Fibroblast of lung (primary cell): ENCODE results near the gene RETSAT. TPM values are rescaled to one million over a fixed set of nuclear protein-coding genes. Genes with fewer than 3 reads are reported as not detected.
A peak's percentile ranks its signal among the peaks of the same experiment; 100 is the strongest.
"Not testable (repeated sequence)": the region's sequence is repeated elsewhere in the genome, so short reads cannot be mapped to it uniquely, and the experiment has no call there.

ENCODE experiments used
- DNase-seq, 2 donors: peaks; one replicate each; pipeline versions ENCODE4 v3.0.0 to v3.0.0-alpha.2; 2010; ENCODE audit warnings: low read depth in 2 of 2
- H2AFZ ChIP-seq: 2 replicates; pipeline ENCODE4 v1.5.1; 2012; ENCODE audit warnings: low read length, control low read depth, inconsistent platforms
- H3K27ac ChIP-seq: 2 replicates; pipeline ENCODE4 v1.5.1; 2011; ENCODE audit warnings: low read length, control low read depth; ENCODE audit not compliant: insufficient read depth
- H3K27me3 ChIP-seq: 2 replicates; pipeline ENCODE4 v1.5.1; 2011; ENCODE audit warnings: mild to moderate bottlenecking, low read length; ENCODE audit not compliant: control insufficient read depth, insufficient read depth
- H3K36me3 ChIP-seq: 2 replicates; pipeline ENCODE4 v1.5.1; 2011; ENCODE audit warnings: low read length; ENCODE audit not compliant: control insufficient read depth, insufficient read depth
- H3K4me1 ChIP-seq: 2 replicates; pipeline ENCODE4 v1.5.1; 2011; ENCODE audit warnings: low read length; ENCODE audit not compliant: control insufficient read depth, insufficient read depth; ENCODE audit errors: extremely low read depth
- H3K4me2 ChIP-seq: 2 replicates; pipeline ENCODE4 v1.5.1; 2011; ENCODE audit warnings: low read length, control low read depth; ENCODE audit not compliant: insufficient read depth; ENCODE audit errors: extremely low read depth
- H3K4me3 ChIP-seq, 4 experiments: fragments of 200-600 bp in 1 of 4; sonication (generic) in 1 of 4; replicated peaks in 1 of 4; 2 replicates each; pipeline ENCODE4 v1.5.1; 2011 to 2016; ENCODE audit warnings: low read length in 4 of 4, low read depth in 3 of 4, mild to moderate bottlenecking in 3 of 4, control low read depth in 2 of 4, inconsistent platforms in 1 of 4, mixed read lengths in 1 of 4; ENCODE audit not compliant: insufficient read depth in 1 of 4; ENCODE audit errors: control extremely low read depth in 1 of 4
- H3K79me2 ChIP-seq: 2 replicates; pipeline ENCODE4 v1.5.1; 2012; ENCODE audit warnings: mild to moderate bottlenecking, low read length, inconsistent platforms; ENCODE audit not compliant: control insufficient read depth, insufficient read depth
- H3K9ac ChIP-seq: 2 replicates; pipeline ENCODE4 v1.5.1; 2011; ENCODE audit warnings: mild to moderate bottlenecking, low read length, control low read depth; ENCODE audit not compliant: insufficient read depth
- H3K9me3 ChIP-seq: 2 replicates; pipeline ENCODE4 v1.5.1; 2012; ENCODE audit warnings: low read depth, low read length; ENCODE audit not compliant: control insufficient read depth, insufficient read depth
- H4K20me1 ChIP-seq: 2 replicates; pipeline ENCODE4 v1.5.1; 2011; ENCODE audit warnings: low read length; ENCODE audit not compliant: control insufficient read depth, insufficient read depth; ENCODE audit errors: extremely low read depth
- EZH2 ChIP-seq: IDR thresholded peaks from 2 replicates; pipeline ENCODE4 v1.5.1; 2012; ENCODE audit warnings: low read length, control low read depth, mild to moderate bottlenecking; ENCODE audit errors: missing control alignments
- polyA plus RNA-seq, 2 donors: library from polyadenylated mRNA; depleted of rRNA in 1 of 2; stranded (reverse) in 1 of 2; unstranded in 1 of 2; fragments of >200 nt; gene quantifications; 2 replicates each; pipeline ENCODE4 v1.2.1, GENCODE V29; 2011 to 2012; ENCODE audit warnings: missing spikeins in 1 of 2
- total RNA-seq: library from RNA; depleted of rRNA; stranded (reverse); fragments of >200 nt; gene quantifications from 2 replicates; pipeline ENCODE4 v1.2.1, GENCODE V29; 2014
- TF ChIP-seq, protein P1 (sequence below), 2 donors: IDR thresholded peaks in 1 of 2; conservative IDR thresholded peaks in 1 of 2; 1 replicate in 1 of 2; 2 replicates in 1 of 2; pipeline ENCODE4 v1.5.1; 2011 to 2012; ENCODE audit warnings: low read length in 2 of 2, control low read depth in 1 of 2, inconsistent platforms in 1 of 2, low read depth in 1 of 2, mild to moderate bottlenecking in 1 of 2

RETSAT gene
- total and polyA plus RNA-seq, 2 donors (not counting 1 experiment from before 2014, with no cell fraction given) = 38.6 to 87.0 TPM

DNA sequence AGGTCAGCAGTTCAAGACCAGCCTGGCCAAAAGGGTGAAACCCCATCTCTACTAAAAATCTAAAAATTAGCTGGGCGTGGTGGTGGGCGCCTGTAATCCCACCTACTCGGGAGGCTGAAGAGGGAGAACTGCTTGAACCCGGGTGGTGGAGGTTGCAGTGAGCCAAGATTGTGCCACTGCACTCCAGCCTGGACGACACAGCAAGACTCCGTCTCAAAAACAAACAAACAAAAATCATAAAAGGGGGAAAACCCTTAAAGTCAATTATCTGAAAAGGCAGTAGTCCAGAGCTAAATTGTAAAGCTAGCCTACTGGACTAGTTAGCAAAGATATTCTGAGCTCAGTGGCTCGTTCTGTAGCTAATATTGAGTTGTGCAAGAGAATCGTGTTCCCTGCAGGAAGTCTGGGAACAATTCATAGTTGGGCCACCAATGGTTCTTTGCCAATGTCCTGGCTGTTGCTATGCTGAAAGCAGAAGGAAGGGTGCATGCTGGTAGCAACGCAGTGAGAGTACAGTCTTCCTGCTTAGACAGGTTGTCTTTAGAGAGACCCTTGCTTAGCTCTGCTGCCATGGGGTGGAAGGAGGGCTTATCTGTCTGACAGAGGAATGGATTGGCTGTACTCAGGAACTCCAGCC lies 30.9 kb downstream of the RETSAT start:
- Histone ChIP-seq H3K27ac (no peak overlapping the region), H3K36me3 (peaks cover 18% of the 10 kb centered on the region), H3K79me2 (peaks cover 52% of the 10 kb centered on the region), H3K4me1 (peaks cover 2% of the 10 kb centered on the region), H3K9me3 (no peaks in the 10 kb centered on the region), H3K9ac (no peak overlapping the region), H2AFZ (no peak overlapping the region), H3K4me2 (no peak overlapping the region), H3K4me3 (no peak overlapping the region), H3K27me3 (no peaks in the 10 kb centered on the region), H4K20me1 (no peaks in the 10 kb centered on the region)
- TF ChIP-seq, protein P1, sequence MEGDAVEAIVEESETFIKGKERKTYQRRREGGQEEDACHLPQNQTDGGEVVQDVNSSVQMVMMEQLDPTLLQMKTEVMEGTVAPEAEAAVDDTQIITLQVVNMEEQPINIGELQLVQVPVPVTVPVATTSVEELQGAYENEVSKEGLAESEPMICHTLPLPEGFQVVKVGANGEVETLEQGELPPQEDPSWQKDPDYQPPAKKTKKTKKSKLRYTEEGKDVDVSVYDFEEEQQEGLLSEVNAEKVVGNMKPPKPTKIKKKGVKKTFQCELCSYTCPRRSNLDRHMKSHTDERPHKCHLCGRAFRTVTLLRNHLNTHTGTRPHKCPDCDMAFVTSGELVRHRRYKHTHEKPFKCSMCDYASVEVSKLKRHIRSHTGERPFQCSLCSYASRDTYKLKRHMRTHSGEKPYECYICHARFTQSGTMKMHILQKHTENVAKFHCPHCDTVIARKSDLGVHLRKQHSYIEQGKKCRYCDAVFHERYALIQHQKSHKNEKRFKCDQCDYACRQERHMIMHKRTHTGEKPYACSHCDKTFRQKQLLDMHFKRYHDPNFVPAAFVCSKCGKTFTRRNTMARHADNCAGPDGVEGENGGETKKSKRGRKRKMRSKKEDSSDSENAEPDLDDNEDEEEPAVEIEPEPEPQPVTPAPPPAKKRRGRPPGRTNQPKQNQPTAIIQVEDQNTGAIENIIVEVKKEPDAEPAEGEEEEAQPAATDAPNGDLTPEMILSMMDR (conservative IDR thresholded peaks at IDR 0.05 in 1 of 2, IDR thresholded peaks at IDR 0.05 in 1 of 2; ENCODE audit: low read depth in 1 of 2, low read length in 2 of 2) = no peak
- no peak for TF ChIP-seq EZH2
- no peak for DNase-seq

DNA sequence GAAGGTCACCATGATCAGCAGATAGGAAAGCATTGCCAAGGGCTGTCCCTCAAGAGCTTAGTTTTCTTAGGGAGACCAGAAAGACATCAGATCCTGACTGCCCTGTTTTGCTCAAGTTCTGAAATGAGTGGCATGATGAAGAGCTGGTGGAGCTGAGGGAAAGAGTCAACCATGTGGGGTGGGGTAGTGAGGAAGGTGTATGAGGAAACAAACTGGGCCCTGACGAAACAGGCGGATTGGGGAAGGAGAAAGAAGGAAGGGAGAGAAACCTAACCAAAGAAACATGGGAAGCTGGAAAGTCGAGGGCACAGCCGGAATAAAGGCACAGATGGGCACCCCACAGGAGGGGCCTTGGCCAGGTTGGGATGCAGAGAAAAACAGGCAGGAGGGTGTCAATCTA lies 34.5 kb downstream of the RETSAT start:
- Histone ChIP-seq H3K9ac (no peak overlapping the region), H3K27ac (no peak overlapping the region), H2AFZ (no peak overlapping the region), H3K4me1 (no peaks in the 10 kb centered on the region), H3K36me3 (peaks cover 18% of the 10 kb centered on the region), H3K79me2 (peaks cover 25% of the 10 kb centered on the region), H3K9me3 (no peaks in the 10 kb centered on the region), H3K27me3 (no peaks in the 10 kb centered on the region), H4K20me1 (no peaks in the 10 kb centered on the region), H3K4me3 (no peak overlapping the region), H3K4me2 (no peak overlapping the region)
- no peak for TF ChIP-seq EZH2
- no peak for DNase-seq

DNA sequence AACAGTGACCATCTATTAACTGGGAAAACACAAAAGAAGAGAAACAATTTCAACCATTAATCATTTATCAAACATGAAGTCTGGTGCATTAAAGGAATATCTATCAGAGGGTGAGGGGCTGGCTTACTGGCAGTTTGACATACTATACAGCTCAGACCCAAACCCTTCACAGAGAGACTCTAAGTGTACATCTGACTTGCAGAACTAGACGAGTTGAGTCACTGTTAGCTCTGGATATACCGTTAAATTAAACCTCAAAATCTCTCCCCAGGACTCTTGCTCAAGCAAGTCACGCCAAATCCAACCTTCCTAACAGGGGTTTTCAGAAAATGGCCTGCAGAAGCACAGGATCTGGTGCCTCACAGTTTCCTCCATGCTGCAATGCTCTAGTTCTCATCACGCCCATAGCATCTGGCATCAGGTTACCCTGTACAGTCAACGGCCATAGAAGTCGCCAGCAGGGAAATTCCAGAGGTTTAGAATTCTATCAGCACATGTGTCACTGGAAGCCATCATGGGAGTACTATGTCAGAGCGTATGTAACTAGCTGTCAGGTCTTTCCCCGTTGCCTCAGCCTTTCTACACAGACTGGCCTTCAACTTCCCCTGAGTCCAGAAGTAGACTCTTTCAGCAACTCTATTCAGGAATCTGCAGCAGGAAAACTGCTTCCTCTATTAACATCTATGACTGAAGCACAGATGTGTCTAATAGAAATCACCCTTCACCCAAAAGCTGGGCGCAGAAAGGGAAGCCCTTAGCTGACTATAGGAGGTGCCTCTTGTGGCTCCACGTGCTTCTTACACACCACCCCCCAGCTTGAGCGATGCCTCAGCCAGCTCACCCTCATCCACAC lies 35.9 kb downstream of the RETSAT start:
- H3K4me1 ChIP-seq = peaks cover 2% of the 10 kb centered on the region
- H3K4me3 ChIP-seq = no peak overlapping the region
- no peak overlapping the region for H3K27ac ChIP-seq
- peak; percentile 59 to 60 for DNase-seq
- H3K9me3 ChIP-seq = no peaks in the 10 kb centered on the region
- peaks cover 14% of the 10 kb centered on the region for H3K79me2 ChIP-seq
- TF ChIP-seq, protein P1 (conservative IDR thresholded peaks at IDR 0.05 in 1 of 2, IDR thresholded peaks at IDR 0.05 in 1 of 2; ENCODE audit: low read depth in 1 of 2, low read length in 2 of 2) = no peak
- no peak for TF ChIP-seq EZH2
- H3K4me2 ChIP-seq = no peak overlapping the region
- peaks cover 15% of the 10 kb centered on the region for H3K36me3 ChIP-seq
- H3K9ac ChIP-seq = no peak overlapping the region
- H2AFZ ChIP-seq = no peak overlapping the region
- H4K20me1 ChIP-seq = no peaks in the 10 kb centered on the region
- H3K27me3 ChIP-seq = no peaks in the 10 kb centered on the region

DNA sequence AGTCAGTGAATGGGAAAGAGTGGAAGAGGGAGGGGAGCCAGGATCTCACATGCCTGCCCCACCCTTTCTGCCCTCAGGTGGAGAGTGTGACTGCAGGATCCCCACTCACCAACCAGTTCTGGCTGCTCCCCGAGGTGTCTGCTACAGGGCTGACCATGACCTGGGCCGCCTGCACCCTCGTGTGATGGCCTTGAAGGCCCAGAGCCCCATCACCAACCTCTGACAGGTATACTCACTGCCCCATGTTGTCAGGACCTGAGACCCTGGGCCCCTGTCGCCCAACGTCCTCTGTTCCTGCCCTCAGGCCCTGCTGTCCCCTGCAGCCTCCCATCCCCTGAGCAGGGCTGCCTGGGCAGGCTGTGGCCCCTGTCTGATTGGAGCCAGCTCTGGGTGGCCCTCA lies 38.4 kb downstream of the RETSAT start:
- H3K4me3 ChIP-seq, H3K4me1 ChIP-seq, H3K36me3 ChIP-seq, DNase-seq, H3K79me2 ChIP-seq, H3K9ac ChIP-seq, H3K27ac ChIP-seq, H3K27me3 ChIP-seq, H4K20me1 ChIP-seq, H3K4me2 ChIP-seq, H2AFZ ChIP-seq, H3K9me3 ChIP-seq: not testable (repeated sequence)
